ENCODE results near the gene FAM53C.

DNA sequence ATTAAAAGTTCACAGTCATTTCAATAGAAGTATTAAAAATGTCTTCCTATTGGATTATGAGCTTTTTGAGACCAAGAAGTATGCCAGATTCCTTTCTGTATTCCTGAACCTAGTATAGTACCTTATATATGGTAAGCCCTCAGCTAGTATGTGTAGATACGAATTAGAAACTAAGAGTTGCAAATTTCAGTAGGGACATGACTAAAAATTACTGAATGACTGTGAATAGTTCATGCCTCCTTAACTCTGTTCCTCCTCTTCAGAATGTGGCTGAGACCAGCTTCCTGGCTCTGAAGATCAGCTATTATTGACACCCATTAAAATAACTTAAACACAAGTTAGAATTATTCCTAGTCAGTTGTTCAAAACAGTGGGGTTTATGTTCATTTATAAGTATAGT lies 34.2 kb downstream of the FAM53C start:
- TF ChIP-seq CTCF (tag by site-specific recombination; IDR thresholded peaks at IDR 0.05) (no peak), ZBTB1 (tag by site-specific recombination; IDR thresholded peaks at IDR 0.05) (no peak), BCL11A (tag by site-specific recombination; IDR thresholded peaks at IDR 0.05; ENCODE audit: low read depth) (no peak), ZNF621 (tag by site-specific recombination; IDR thresholded peaks at IDR 0.05) (no peak), ZNF274 (IDR thresholded peaks at IDR 0.05; ENCODE audit: low read length) (no peak), ZNF274 (tag by site-specific recombination; IDR thresholded peaks at IDR 0.05; ENCODE audit: borderline replicate concordance) (no peak), ZNF555 (tag by site-specific recombination; conservative IDR thresholded peaks at IDR 0.05) (no peak)
